Panc1 (cell line): Measurements from ENCODE around the gene SEMA4D.

Experiments
- REST ChIP-seq, 2 experiments: IDR thresholded peaks; 2 replicates each; pipeline ENCODE4 v1.6.1; 2011 to 2012; ENCODE audit warnings: low read depth in 2 of 2, control low read depth in 1 of 2, low read length in 1 of 2, mild to moderate bottlenecking in 1 of 2, moderate library complexity in 1 of 2; ENCODE audit not compliant: insufficient read depth in 1 of 2
- TF ChIP-seq, protein P1 (sequence below): fragments of 450-650 bp; IDR thresholded peaks from 2 replicates; pipeline ENCODE4 v1.5.1; 2017; ENCODE audit warnings: mild to moderate bottlenecking

DNA sequence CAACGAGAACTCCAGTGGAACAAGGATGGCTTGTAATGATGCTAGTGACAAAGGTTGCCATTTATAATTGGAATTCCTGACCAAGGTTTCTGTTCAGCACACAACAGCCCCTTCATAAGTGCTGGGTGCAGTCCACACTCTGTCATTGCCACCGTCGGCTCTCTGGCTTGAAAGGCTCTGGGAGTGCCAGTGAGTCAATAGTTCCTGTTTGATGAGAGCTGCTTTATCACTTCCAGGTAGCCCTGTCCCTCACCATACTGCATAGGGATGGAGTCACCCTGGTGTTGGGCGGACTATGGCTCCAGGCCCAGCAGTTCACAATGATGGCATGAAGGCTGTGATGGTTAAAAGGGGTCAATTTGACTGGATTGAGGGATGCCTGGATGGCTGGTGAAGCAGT is 34.6 kb upstream of the SEMA4D start:
- TF ChIP-seq REST (IDR thresholded peaks at IDR 0.05; ENCODE audit: insufficient read depth in 1 of 2, low read depth in 2 of 2, low read length in 1 of 2), result no peak
- TF ChIP-seq, protein P1, sequence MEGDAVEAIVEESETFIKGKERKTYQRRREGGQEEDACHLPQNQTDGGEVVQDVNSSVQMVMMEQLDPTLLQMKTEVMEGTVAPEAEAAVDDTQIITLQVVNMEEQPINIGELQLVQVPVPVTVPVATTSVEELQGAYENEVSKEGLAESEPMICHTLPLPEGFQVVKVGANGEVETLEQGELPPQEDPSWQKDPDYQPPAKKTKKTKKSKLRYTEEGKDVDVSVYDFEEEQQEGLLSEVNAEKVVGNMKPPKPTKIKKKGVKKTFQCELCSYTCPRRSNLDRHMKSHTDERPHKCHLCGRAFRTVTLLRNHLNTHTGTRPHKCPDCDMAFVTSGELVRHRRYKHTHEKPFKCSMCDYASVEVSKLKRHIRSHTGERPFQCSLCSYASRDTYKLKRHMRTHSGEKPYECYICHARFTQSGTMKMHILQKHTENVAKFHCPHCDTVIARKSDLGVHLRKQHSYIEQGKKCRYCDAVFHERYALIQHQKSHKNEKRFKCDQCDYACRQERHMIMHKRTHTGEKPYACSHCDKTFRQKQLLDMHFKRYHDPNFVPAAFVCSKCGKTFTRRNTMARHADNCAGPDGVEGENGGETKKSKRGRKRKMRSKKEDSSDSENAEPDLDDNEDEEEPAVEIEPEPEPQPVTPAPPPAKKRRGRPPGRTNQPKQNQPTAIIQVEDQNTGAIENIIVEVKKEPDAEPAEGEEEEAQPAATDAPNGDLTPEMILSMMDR, result no peak
